Body of pancreas (tissue), 4 donors: ENCODE data around the gene FRMPD4.

Experiments
- POLR2A ChIP-seq, 3 donors: fragments of 450-650 bp; IDR thresholded peaks; one replicate each; pipeline ENCODE4 v1.6.1; 2016; ENCODE audit warnings: antibody characterized with exemption in 3 of 3, mild to moderate bottlenecking in 2 of 3
- TF ChIP-seq, protein P1 (sequence below), 7 experiments: fragments of 450-650 bp in 4 of 7; fragments of 200-600 bp in 3 of 7; sonication (generic) in 3 of 7; IDR thresholded peaks; one replicate each; pipeline ENCODE4 v1.5.1; 2016 to 2019; ENCODE audit warnings: antibody characterized with exemption in 7 of 7

DNA sequence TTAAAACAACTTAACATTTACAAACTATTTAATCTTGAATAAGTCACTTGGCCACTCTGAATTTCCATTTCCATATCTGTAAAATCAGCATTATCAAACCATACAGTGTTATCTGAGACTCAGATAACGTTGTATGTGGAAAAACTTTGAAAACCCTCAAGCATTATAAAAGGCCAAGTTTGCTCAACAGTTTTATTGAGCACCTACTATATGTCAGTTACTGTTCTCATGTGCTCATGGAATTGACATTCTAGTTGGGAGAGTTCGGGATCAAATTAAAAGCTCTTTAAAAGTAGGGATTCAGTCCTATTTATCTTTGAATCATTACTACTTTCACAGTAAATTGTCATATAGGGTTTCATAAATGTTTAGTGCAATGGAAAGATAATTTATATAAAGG lies 97.9 kb downstream of the FRMPD4 start:
- no peak for TF ChIP-seq POLR2A (IDR thresholded peaks at IDR 0.05)
- TF ChIP-seq, protein P1, sequence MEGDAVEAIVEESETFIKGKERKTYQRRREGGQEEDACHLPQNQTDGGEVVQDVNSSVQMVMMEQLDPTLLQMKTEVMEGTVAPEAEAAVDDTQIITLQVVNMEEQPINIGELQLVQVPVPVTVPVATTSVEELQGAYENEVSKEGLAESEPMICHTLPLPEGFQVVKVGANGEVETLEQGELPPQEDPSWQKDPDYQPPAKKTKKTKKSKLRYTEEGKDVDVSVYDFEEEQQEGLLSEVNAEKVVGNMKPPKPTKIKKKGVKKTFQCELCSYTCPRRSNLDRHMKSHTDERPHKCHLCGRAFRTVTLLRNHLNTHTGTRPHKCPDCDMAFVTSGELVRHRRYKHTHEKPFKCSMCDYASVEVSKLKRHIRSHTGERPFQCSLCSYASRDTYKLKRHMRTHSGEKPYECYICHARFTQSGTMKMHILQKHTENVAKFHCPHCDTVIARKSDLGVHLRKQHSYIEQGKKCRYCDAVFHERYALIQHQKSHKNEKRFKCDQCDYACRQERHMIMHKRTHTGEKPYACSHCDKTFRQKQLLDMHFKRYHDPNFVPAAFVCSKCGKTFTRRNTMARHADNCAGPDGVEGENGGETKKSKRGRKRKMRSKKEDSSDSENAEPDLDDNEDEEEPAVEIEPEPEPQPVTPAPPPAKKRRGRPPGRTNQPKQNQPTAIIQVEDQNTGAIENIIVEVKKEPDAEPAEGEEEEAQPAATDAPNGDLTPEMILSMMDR (IDR thresholded peaks at IDR 0.05), result no peak
